HepG2 (cell line): ENCODE measurements around the gene AP3D1. TPM values are rescaled to one million over a fixed set of nuclear protein-coding genes. Genes with fewer than 3 reads are reported as not detected.

Source experiments
- ATF5 ChIP-seq: sonication (generic); formaldehyde crosslinking; IDR thresholded peaks from 2 replicates; pipeline ENCODE4 v1.4.0; 2020; ENCODE audit warnings: mild to moderate bottlenecking, low read depth, missing genetic modification reagents
- ETV5 ChIP-seq: IDR thresholded peaks from 2 replicates; pipeline ENCODE4 v1.6.1; 2018; ENCODE audit warnings: missing biosample characterization, missing genetic modification reagents, inconsistent platforms, borderline replicate concordance
- HIC2 ChIP-seq: sonication (generic); formaldehyde crosslinking; IDR thresholded peaks from 2 replicates; pipeline ENCODE4 v1.9.0; 2022; ENCODE audit warnings: low read depth, missing genetic modification reagents
- KMT2B ChIP-seq: IDR thresholded peaks from 2 replicates; pipeline ENCODE4 v1.6.1; 2016; ENCODE audit warnings: missing genetic modification reagents, missing compliant biosample characterization
- PATZ1 ChIP-seq: sonication (generic); formaldehyde crosslinking; IDR thresholded peaks from 2 replicates; pipeline ENCODE4 v1.4.0; 2020; ENCODE audit warnings: missing genetic modification reagents
- PAWR ChIP-seq: sonication (generic); formaldehyde crosslinking; IDR thresholded peaks from 2 replicates; pipeline ENCODE4 v1.4.0; 2020; ENCODE audit warnings: missing genetic modification reagents, mild to moderate bottlenecking, borderline replicate concordance
- PTBP1 ChIP-seq: fragments of 200-400 bp; formaldehyde crosslinking; IDR thresholded peaks from 2 replicates; pipeline ENCODE4 v1.6.1; 2018; ENCODE audit warnings: low read length, low read depth; ENCODE audit not compliant: poor library complexity, severe bottlenecking
- SOX6 ChIP-seq, 2 experiments: fragments of 450-650 bp in 1 of 2; sonication (generic) in 1 of 2; formaldehyde crosslinking in 1 of 2; IDR thresholded peaks; 2 replicates each; pipeline versions ENCODE4 v1.4.0 to v1.6.1; 2017 to 2020; ENCODE audit warnings: antibody characterized with exemption in 1 of 2, mild to moderate bottlenecking in 1 of 2, missing genetic modification reagents in 1 of 2
- TBP ChIP-seq: sonication (generic); formaldehyde crosslinking; IDR thresholded peaks from 2 replicates; pipeline ENCODE4 v1.5.0; 2020; ENCODE audit warnings: missing genetic modification reagents
- TCF7L2 ChIP-seq: IDR thresholded peaks from 2 replicates; pipeline ENCODE4 v1.6.1; 2011; ENCODE audit warnings: mild to moderate bottlenecking, low read depth, low read length, moderate library complexity
- ZNF280B ChIP-seq: sonication (generic); formaldehyde crosslinking; IDR thresholded peaks from 2 replicates; pipeline ENCODE4 v1.5.0; 2020; ENCODE audit warnings: missing genetic modification reagents, mild to moderate bottlenecking, borderline replicate concordance
- ZNF564 ChIP-seq: sonication (generic); formaldehyde crosslinking; IDR thresholded peaks from 2 replicates; pipeline ENCODE4 v1.8.1; 2023; ENCODE audit warnings: mild to moderate bottlenecking, missing genetic modification reagents
- ZNF605 ChIP-seq: sonication (generic); formaldehyde crosslinking; IDR thresholded peaks from 2 replicates; pipeline ENCODE4 v1.8.0; 2022; ENCODE audit warnings: mild to moderate bottlenecking, missing genetic modification reagents
- ZNF816 ChIP-seq: sonication (generic); formaldehyde crosslinking; IDR thresholded peaks from 2 replicates; pipeline ENCODE4 v1.8.0; 2022; ENCODE audit warnings: missing genetic modification reagents, mild to moderate bottlenecking, borderline replicate concordance
- ZSCAN12 ChIP-seq: sonication (generic); formaldehyde crosslinking; IDR thresholded peaks from 2 replicates; pipeline ENCODE4 v1.9.0; 2021; ENCODE audit warnings: mild to moderate bottlenecking, missing genetic modification reagents
- polyA plus RNA-seq, 8 experiments: library from polyadenylated mRNA; depleted of rRNA in 3 of 8; stranded (reverse) in 7 of 8; unstranded in 1 of 8; fragments of >200 nt; fragmentation: Illumina TruSeq in 4 of 8; extraction: Trizol in 4 of 8; gene quantifications; 2 replicates each; pipeline versions ENCODE4 v1.2.1 to v1.2.3, GENCODE V29; 2011 to 2016; ENCODE audit warnings: low read depth in 4 of 8, missing spikeins in 1 of 8, mixed read lengths in 1 of 8; ENCODE audit not compliant: insufficient read depth in 1 of 8
- total RNA-seq, 5 experiments: library from RNA; depleted of rRNA; stranded (reverse); fragments of >200 nt; fragmentation: Illumina TruSeq; extraction: Trizol; gene quantifications; 2 replicates each; pipeline ENCODE4 v1.2.3, GENCODE V29; 2016; ENCODE audit warnings: low read depth in 1 of 5
- TF ChIP-seq, protein P1 (sequence below): sonication (generic); formaldehyde crosslinking; IDR thresholded peaks from 2 replicates; pipeline ENCODE4 v1.9.0; 2021; ENCODE audit warnings: missing genetic modification reagents, borderline replicate concordance
- TF ChIP-seq, protein P2 (sequence below): sonication (generic); formaldehyde crosslinking; IDR thresholded peaks from 2 replicates; pipeline ENCODE4 v1.4.0; 2020; ENCODE audit warnings: missing genetic modification reagents, mild to moderate bottlenecking, borderline replicate concordance

Gene AP3D1
- total and polyA plus RNA-seq, 2 of the 13 experiments (the other 11 are each of a cell fraction or from before 2014, with no cell fraction given): 68.0 to 82.6 TPM

DNA sequence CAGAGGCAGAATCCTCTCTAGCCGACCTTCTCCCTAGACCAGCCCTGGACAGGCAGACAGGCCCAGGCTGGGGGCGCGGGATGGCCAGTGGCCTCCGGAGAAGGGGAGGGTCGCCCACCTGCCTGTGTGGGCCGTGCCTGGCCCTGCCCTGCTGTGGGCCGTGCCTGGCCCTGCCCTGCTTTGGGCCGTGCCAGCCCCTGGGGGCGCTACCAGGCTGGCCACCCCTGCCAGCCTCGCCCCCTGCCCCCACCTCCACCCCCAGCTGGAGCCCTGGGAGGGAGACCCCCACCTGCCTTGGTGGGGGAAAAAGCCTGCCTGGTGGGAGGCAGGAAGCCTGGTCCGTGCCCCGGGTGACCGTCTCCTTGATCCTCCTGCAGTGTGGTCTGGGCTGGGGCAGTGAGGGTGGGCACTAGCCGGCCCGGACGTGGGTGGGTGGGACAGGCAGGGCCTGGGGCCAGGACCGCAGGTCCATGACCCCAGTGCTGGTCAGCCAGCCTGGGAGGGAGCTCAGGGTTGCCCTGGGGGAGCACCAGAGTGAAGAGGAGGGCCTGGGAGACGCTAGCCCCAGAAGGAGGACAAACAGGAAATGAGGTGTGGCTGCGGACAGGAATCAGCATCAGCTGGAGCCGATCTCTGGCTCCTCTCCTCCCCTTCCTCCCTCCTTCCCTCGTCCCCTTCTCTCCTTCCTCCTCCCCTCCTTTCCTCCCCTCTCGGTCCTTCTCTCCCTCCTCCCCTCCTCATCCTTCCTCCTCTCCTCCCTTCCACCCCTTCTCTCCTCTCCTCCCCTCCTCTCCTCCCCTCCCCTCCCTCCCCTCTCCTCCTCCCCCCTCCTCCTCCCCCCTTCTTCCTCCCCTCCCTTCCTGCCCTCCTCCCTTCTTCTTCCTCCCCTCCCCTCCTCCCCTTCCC, 95.2 kb downstream of the AP3D1 start (continued):
- TF ChIP-seq, protein P1, sequence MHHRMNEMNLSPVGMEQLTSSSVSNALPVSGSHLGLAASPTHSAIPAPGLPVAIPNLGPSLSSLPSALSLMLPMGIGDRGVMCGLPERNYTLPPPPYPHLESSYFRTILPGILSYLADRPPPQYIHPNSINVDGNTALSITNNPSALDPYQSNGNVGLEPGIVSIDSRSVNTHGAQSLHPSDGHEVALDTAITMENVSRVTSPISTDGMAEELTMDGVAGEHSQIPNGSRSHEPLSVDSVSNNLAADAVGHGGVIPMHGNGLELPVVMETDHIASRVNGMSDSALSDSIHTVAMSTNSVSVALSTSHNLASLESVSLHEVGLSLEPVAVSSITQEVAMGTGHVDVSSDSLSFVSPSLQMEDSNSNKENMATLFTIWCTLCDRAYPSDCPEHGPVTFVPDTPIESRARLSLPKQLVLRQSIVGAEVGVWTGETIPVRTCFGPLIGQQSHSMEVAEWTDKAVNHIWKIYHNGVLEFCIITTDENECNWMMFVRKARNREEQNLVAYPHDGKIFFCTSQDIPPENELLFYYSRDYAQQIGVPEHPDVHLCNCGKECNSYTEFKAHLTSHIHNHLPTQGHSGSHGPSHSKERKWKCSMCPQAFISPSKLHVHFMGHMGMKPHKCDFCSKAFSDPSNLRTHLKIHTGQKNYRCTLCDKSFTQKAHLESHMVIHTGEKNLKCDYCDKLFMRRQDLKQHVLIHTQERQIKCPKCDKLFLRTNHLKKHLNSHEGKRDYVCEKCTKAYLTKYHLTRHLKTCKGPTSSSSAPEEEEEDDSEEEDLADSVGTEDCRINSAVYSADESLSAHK: no peak
- TF ChIP-seq ZNF816 (CRISPR knock-in tag) (no peak), ATF5 (CRISPR knock-in tag) (no peak), PATZ1 (CRISPR knock-in tag) (peak; percentile 58), TBP (no peak), ZNF605 (CRISPR knock-in tag) (0 out of 2 replicates have a peak, but pooled peaks have one; percentile 23), TCF7L2 (no peak), HIC2 (CRISPR knock-in tag) (peak; percentile 71), ZNF564 (CRISPR knock-in tag) (no peak), ETV5 (CRISPR knock-in tag) (peak; percentile 76; the same call in 1 of the 2 replicates), PTBP1 (no peak), ZNF280B (CRISPR knock-in tag) (no peak), PAWR (CRISPR knock-in tag) (no peak), KMT2B (CRISPR knock-in tag) (no peak), SOX6 (IDR thresholded peaks at IDR 0.05) (no peak), SOX6 (CRISPR knock-in tag; IDR thresholded peaks at IDR 0.05) (no peak), ZSCAN12 (no peak)
- TF ChIP-seq, protein P2, sequence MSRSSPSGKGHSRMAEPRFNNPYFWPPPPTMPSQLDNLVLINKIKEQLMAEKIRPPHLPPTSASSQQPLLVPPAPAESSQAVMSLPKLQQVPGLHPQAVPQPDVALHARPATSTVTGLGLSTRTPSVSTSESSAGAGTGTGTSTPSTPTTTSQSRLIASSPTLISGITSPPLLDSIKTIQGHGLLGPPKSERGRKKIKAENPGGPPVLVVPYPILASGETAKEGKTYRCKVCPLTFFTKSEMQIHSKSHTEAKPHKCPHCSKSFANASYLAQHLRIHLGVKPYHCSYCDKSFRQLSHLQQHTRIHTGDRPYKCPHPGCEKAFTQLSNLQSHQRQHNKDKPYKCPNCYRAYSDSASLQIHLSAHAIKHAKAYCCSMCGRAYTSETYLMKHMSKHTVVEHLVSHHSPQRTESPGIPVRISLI (CRISPR knock-in tag): no peak
